Measurements from ENCODE around the gene CCDC148.

DNA sequence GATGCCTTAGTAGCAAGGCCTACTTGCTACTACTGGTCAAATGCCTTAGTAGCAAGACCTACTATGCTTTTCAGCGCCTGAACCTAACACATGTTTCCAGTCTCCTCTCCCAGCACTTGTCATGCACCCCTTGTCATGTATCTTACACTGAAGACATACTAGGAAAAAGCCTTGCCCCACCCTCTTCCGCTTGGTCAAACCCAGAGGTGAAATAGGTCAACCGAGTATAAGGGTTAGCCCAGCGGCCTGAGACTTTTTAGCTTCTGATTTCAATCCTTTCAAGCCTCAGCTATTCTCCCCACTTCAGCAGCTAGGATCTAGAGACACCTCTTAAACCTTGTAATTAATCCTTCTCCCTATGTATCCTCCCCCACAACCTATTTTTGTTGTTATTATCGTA is 281.6 kb downstream of the CCDC148 start:
- TF ChIP-seq YY1 (IDR thresholded peaks at IDR 0.05; ENCODE audit: low read depth), result no peak
- TF ChIP-seq, protein P1, sequence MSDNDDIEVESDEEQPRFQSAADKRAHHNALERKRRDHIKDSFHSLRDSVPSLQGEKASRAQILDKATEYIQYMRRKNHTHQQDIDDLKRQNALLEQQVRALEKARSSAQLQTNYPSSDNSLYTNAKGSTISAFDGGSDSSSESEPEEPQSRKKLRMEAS (IDR thresholded peaks at IDR 0.05), result no peak
- no peak for TF ChIP-seq FOXM1 (IDR thresholded peaks at IDR 0.05; ENCODE audit: borderline replicate concordance, low read depth)
- TF ChIP-seq, protein P2, sequence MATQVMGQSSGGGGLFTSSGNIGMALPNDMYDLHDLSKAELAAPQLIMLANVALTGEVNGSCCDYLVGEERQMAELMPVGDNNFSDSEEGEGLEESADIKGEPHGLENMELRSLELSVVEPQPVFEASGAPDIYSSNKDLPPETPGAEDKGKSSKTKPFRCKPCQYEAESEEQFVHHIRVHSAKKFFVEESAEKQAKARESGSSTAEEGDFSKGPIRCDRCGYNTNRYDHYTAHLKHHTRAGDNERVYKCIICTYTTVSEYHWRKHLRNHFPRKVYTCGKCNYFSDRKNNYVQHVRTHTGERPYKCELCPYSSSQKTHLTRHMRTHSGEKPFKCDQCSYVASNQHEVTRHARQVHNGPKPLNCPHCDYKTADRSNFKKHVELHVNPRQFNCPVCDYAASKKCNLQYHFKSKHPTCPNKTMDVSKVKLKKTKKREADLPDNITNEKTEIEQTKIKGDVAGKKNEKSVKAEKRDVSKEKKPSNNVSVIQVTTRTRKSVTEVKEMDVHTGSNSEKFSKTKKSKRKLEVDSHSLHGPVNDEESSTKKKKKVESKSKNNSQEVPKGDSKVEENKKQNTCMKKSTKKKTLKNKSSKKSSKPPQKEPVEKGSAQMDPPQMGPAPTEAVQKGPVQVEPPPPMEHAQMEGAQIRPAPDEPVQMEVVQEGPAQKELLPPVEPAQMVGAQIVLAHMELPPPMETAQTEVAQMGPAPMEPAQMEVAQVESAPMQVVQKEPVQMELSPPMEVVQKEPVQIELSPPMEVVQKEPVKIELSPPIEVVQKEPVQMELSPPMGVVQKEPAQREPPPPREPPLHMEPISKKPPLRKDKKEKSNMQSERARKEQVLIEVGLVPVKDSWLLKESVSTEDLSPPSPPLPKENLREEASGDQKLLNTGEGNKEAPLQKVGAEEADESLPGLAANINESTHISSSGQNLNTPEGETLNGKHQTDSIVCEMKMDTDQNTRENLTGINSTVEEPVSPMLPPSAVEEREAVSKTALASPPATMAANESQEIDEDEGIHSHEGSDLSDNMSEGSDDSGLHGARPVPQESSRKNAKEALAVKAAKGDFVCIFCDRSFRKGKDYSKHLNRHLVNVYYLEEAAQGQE (IDR thresholded peaks at IDR 0.05; ENCODE audit: low read depth), result no peak
- TF ChIP-seq EGR1 (IDR thresholded peaks at IDR 0.05), result no peak

Measured in Ishikawa (cell line).